Diencephalon (tissue), 1 donor: ENCODE measurements around the gene ZBTB40. TPM values are rescaled to one million over a fixed set of nuclear protein-coding genes. Genes with fewer than 3 reads are reported as not detected.

Source experiments
- total RNA-seq: library from RNA; depleted of rRNA; stranded (reverse); fragments of >200 nt; gene quantifications from one replicate; pipeline ENCODE4 v1.2.3, GENCODE V29; 2014

Gene ZBTB40, protein sequence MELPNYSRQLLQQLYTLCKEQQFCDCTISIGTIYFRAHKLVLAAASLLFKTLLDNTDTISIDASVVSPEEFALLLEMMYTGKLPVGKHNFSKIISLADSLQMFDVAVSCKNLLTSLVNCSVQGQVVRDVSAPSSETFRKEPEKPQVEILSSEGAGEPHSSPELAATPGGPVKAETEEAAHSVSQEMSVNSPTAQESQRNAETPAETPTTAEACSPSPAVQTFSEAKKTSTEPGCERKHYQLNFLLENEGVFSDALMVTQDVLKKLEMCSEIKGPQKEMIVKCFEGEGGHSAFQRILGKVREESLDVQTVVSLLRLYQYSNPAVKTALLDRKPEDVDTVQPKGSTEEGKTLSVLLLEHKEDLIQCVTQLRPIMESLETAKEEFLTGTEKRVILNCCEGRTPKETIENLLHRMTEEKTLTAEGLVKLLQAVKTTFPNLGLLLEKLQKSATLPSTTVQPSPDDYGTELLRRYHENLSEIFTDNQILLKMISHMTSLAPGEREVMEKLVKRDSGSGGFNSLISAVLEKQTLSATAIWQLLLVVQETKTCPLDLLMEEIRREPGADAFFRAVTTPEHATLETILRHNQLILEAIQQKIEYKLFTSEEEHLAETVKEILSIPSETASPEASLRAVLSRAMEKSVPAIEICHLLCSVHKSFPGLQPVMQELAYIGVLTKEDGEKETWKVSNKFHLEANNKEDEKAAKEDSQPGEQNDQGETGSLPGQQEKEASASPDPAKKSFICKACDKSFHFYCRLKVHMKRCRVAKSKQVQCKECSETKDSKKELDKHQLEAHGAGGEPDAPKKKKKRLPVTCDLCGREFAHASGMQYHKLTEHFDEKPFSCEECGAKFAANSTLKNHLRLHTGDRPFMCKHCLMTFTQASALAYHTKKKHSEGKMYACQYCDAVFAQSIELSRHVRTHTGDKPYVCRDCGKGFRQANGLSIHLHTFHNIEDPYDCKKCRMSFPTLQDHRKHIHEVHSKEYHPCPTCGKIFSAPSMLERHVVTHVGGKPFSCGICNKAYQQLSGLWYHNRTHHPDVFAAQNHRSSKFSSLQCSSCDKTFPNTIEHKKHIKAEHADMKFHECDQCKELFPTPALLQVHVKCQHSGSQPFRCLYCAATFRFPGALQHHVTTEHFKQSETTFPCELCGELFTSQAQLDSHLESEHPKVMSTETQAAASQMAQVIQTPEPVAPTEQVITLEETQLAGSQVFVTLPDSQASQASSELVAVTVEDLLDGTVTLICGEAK
- total RNA-seq = 11.5 TPM

DNA sequence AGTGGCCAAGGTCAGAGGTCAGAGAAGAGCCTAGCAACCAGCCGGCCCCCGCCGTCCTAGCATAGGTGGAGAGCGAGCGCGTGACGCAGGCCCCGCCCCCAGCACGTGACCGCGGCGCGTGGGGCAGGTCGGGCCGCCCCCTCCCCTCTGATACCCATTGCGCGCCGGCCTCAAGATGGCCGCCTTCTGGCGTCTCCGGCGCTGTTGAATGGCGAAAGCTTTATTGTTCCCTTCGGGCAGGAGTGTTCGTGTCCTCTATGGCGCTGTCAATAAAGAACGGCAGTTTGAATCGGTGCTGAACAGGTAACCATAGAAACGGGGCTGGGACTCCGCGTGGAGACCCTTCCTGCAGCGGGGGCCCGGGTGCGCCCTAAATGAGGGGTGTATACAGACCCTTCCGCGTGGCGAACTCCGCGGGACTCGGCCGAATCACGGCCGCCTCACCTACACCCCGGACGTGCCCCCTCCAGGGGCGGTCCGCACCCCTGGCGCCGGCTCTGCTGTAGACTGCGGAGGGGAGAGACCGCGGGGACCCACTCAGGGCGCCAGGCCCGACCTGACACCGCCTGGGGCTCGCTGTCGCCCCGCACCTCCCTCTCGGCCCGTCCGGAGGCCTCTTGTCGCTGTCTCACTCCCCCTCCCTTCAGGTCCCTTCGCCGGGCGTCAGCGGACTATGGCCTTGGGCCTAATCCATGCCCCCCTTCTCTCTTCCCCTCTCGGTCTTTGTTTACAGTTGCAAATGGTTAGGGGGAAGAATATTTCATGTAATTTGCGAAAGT is at the start of gene ZBTB40:
Gene ZBTB40 (plus strand): TSS at position 150 of the 779 bp plus-strand sequence. CDS start 38,098 bp downstream, outside the sequence.

DNA sequence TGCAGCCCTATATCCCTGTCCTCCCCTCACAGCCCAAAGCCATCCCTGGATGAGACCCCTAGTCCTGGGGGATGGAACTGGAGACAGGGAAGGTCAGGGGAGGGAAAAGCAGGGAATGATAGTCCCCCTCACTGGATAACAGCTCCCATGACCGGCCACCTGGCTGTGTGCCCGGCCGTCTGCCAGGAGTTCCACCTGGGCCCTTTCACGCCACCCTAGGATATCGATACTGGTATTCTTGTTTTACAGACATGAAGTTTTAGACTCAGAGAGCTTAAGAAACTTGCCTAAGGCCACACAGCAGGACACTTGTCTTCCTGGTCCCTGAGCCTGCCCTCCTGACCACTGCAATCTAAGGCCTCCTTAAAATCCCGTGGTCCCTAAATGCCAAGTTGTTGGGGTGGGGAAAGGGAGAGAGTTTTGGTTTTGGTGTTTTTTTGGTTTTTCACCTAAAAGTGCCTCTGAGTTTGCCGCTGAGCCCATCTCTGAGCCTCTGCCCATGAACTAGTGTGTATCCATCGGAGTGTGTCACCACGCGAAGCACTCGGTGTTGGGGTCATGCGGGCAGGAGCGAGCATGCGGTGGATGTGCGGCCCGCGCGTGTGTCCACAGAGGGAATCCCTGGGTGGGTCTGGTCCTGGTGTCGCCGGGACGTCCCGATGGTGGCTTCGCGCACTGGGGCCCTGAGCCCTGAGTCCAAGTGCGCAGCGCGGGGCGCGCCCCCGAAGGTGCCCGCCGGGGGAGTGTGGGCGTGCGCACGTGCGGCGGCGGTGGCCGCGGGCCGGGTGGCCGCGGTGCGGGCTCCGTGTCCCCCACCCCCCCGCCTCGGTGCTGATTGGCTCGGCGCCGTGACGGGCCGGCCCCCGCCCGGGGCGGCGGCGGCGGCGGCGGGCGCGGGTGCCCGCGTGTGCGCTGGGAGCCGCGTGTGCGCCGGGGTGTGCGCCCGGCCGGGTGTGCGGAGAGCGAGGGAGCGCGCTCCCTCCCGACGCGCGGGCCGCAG is 111.2 kb downstream of the ZBTB40 start, which contains the start of gene EPHA8:
Gene EPHA8 (plus strand): TSS at position 906 of the 1,000 bp plus-strand sequence. CDS start 147 bp downstream, outside the sequence.

Other genes with a start within 250 kb of the ZBTB40 start
- gene EPHA8, start 111.6 kb downstream of the ZBTB40 start, total RNA-seq = 10.4 TPM
- gene C1QA, start 184.8 kb downstream of the ZBTB40 start, total RNA-seq = 17.5 TPM
- gene C1QC, start 191.8 kb downstream of the ZBTB40 start, total RNA-seq = 18.0 TPM
- gene C1QB, start 201.4 kb downstream of the ZBTB40 start, total RNA-seq = 11.3 TPM